HG03139 (cell line): ENCODE data around the gene SLC9B1.
A peak's percentile ranks its signal among the peaks of the same experiment; 100 is the strongest.
"Not testable (repeated sequence)": the region's sequence is repeated elsewhere in the genome, so short reads cannot be mapped to it uniquely, and the experiment has no call there.

ENCODE experiments used
- ATAC-seq: cut with Tn5 transposase; IDR thresholded peaks from one replicate; pipeline ENCODE4 v1.9.1; 2021; ENCODE audit not compliant: unreplicated experiment

Gene SLC9B1

GRCh38 chr4:102881343-102881742 lies 138.2 kb downstream of the SLC9B1 start:
- no peak for ATAC-seq

GRCh38 chr4:102878901-102879300 lies 140.6 kb downstream of the SLC9B1 start:
- no peak for ATAC-seq

GRCh38 chr4:102878349-102878748 lies 141.2 kb downstream of the SLC9B1 start:
- ATAC-seq = not testable (repeated sequence)

GRCh38 chr4:102877477-102878106 lies 141.9 kb downstream of the SLC9B1 start:
- ATAC-seq = not testable (repeated sequence)

- ATAC-seq = no peak
Measured at GRCh38 chr4:102871772-102872171, 147.7 kb downstream of the SLC9B1 start.

- peak; percentile 23 for ATAC-seq
Measured at GRCh38 chr4:102869569-102870197, 149.8 kb downstream of the SLC9B1 start.

GRCh38 chr4:102868781-102869568 lies 150.5 kb downstream of the SLC9B1 start, which contains the start of gene CISD2:
CISD2 (plus strand) TSS chr4:102868992; CDS start chr4:102869085, 93 bp downstream.
- peak; percentile 83 for ATAC-seq

- ATAC-seq = no peak
Measured at GRCh38 chr4:102868153-102868780, 151.2 kb downstream of the SLC9B1 start.

- no peak for ATAC-seq
Measured at GRCh38 chr4:102867278-102868152, 152.0 kb downstream of the SLC9B1 start.

- not testable (repeated sequence) for ATAC-seq
Measured at GRCh38 chr4:102865327-102865726, 154.2 kb downstream of the SLC9B1 start.

- no peak for ATAC-seq
Measured at GRCh38 chr4:102862747-102863146, 156.8 kb downstream of the SLC9B1 start.

GRCh38 chr4:102862016-102862415 lies 157.5 kb downstream of the SLC9B1 start:
- ATAC-seq = no peak

GRCh38 chr4:102860611-102861324 lies 158.7 kb downstream of the SLC9B1 start:
- ATAC-seq = no peak

GRCh38 chr4:102858828-102859464 lies 160.6 kb downstream of the SLC9B1 start:
- ATAC-seq = no peak
